SK-N-SH (cell line): ENCODE measurements around the gene XRCC3. TPM values are rescaled to one million over a fixed set of nuclear protein-coding genes. Genes with fewer than 3 reads are reported as not detected.

Experiments used
- CTCF ChIA-PET: fragments of 300-600, 350-600 bp; formaldehyde crosslinking; extraction: SDS; loops from one replicate; lab custom pipeline; 2021; lab: Yijun Ruan, JAX
- POLR2A ChIA-PET: fragments of 350-600 bp; sonication (Branson Sonifier 250); formaldehyde crosslinking; extraction: SDS; loops from one replicate; lab custom pipeline; 2020; ENCODE audit warnings: antibody characterized with exemption, inconsistent platforms; lab: Yijun Ruan, JAX
- DNase-seq: peaks from one replicate; pipeline ENCODE4 v3.0.0; 2012
- H2AFZ ChIP-seq: fragments of 200-600 bp; sonication (generic); 2 replicates; pipeline ENCODE4 v1.8.1; 2016; ENCODE audit warnings: antibody characterized with exemption, mild to moderate bottlenecking, low read depth
- H3F3A ChIP-seq: fragments of 200-600 bp; sonication (generic); replicated peaks from 2 replicates; pipeline ENCODE3; 2016; ENCODE audit warnings: antibody characterized with exemption, mild to moderate bottlenecking; ENCODE audit not compliant: insufficient read depth
- H3K27ac ChIP-seq, 2 experiments: fragments of 200-500 bp in 1 of 2; fragments of 200-600 bp in 1 of 2; sonication (Bioruptor generic) in 1 of 2; sonication (generic), shearing (Covaris generic) in 1 of 2; 2 replicates each; pipeline versions ENCODE4 v1.5.1 to v1.6.1; 2014 to 2016; ENCODE audit warnings: low read depth in 2 of 2, inconsistent platforms in 1 of 2, low read length in 1 of 2, mild to moderate bottlenecking in 1 of 2, mixed read lengths in 1 of 2
- H3K27me3 ChIP-seq: fragments of 200-600 bp; sonication (generic), shearing (Covaris generic); 2 replicates; pipeline ENCODE4 v1.6.1; 2016; ENCODE audit warnings: mixed run types; ENCODE audit not compliant: insufficient read depth
- H3K36me3 ChIP-seq, 2 experiments: fragments of 200-500 bp in 1 of 2; fragments of 200-600 bp in 1 of 2; sonication (Bioruptor generic) in 1 of 2; sonication (generic) in 1 of 2; replicated peaks in 1 of 2; 2 replicates each; pipeline versions ENCODE3 to v1.5.1; 2014 to 2016; ENCODE audit warnings: low read length in 1 of 2, mild to moderate bottlenecking in 1 of 2; ENCODE audit not compliant: insufficient read depth in 2 of 2, control insufficient read depth in 1 of 2
- H3K4me1 ChIP-seq, 2 experiments: fragments of 200-500 bp in 1 of 2; fragments of 200-600 bp in 1 of 2; sonication (Bioruptor generic) in 1 of 2; sonication (generic), shearing (Covaris generic) in 1 of 2; 2 replicates each; pipeline versions ENCODE4 v1.5.1 to v1.6.1; 2014 to 2016; ENCODE audit warnings: low read depth in 1 of 2, low read length in 1 of 2, mixed run types in 1 of 2; ENCODE audit not compliant: insufficient read depth in 2 of 2, control insufficient read depth in 1 of 2
- H3K4me2 ChIP-seq: fragments of 200-600 bp; sonication (generic), shearing (Covaris generic); 2 replicates; pipeline ENCODE4 v1.6.1; 2017; ENCODE audit warnings: mixed run types
- H3K4me3 ChIP-seq, 2 experiments: fragments of 200-500 bp in 1 of 2; fragments of 200-600 bp in 1 of 2; sonication (Bioruptor generic) in 1 of 2; sonication (generic), shearing (Covaris generic) in 1 of 2; 2 replicates each; pipeline versions ENCODE4 v1.5.1 to v1.8.1; 2014 to 2016; ENCODE audit warnings: low read depth in 2 of 2, inconsistent platforms in 1 of 2, low read length in 1 of 2, mild to moderate bottlenecking in 1 of 2, mixed read lengths in 1 of 2, moderate library complexity in 1 of 2
- H3K79me2 ChIP-seq: fragments of 200-600 bp; sonication (generic); 2 replicates; pipeline ENCODE4 v1.8.1; 2017; ENCODE audit warnings: mild to moderate bottlenecking; ENCODE audit not compliant: insufficient read depth
- H3K9ac ChIP-seq: fragments of 200-600 bp; sonication (generic); 2 replicates; pipeline ENCODE4 v1.6.1; 2017; ENCODE audit warnings: mixed run types
- H3K9me2 ChIP-seq: fragments of 200-600 bp; sonication (generic); 2 replicates; pipeline ENCODE4 v1.6.1; 2017; ENCODE audit warnings: mixed run types
- H3K9me3 ChIP-seq: fragments of 200-600 bp; sonication (generic); 2 replicates; pipeline ENCODE4 v1.6.1; 2017; ENCODE audit warnings: mixed run types, mild to moderate bottlenecking, moderate library complexity
- H4K20me1 ChIP-seq: fragments of 200-600 bp; sonication (generic); 2 replicates; pipeline ENCODE4 v1.6.1; 2017; ENCODE audit warnings: mild to moderate bottlenecking, mixed run types; ENCODE audit not compliant: insufficient read depth
- CHD2 ChIP-seq: fragments of 150-350 bp; IDR thresholded peaks from 2 replicates; pipeline ENCODE4 v1.6.1; 2018; ENCODE audit warnings: low read length; ENCODE audit not compliant: partially characterized antibody
- EP300 ChIP-seq, 2 experiments: IDR thresholded peaks; 2 replicates each; pipeline versions ENCODE4 v1.4.0 to v1.6.1; 2012; ENCODE audit warnings: borderline replicate concordance in 1 of 2, low read depth in 1 of 2, low read length in 1 of 2
- EZH2phosphoT487 ChIP-seq: fragments of 200-600 bp; sonication (generic); IDR thresholded peaks from 2 replicates; pipeline ENCODE4 v1.6.1; 2017; ENCODE audit warnings: low read depth, mixed run types, mild to moderate bottlenecking, antibody characterized with exemption, moderate library complexity, borderline replicate concordance
- FOSL2 ChIP-seq: IDR thresholded peaks from 2 replicates; pipeline ENCODE4 v1.4.0; 2012; ENCODE audit warnings: low read depth, mild to moderate bottlenecking, moderate library complexity, borderline replicate concordance
- GATA2 ChIP-seq: sonication (generic); formaldehyde crosslinking; IDR thresholded peaks from 2 replicates; pipeline ENCODE4 v1.5.0; 2020; ENCODE audit warnings: mild to moderate bottlenecking, missing genetic modification reagents
- JUND ChIP-seq: IDR thresholded peaks from 2 replicates; pipeline ENCODE4 v1.4.0; 2012
- MEF2A ChIP-seq: IDR thresholded peaks from 2 replicates; pipeline ENCODE4 v1.4.0; 2012; ENCODE audit warnings: low read depth, borderline replicate concordance
- NFIC ChIP-seq: IDR thresholded peaks from 2 replicates; pipeline ENCODE4 v1.4.0; 2012; ENCODE audit warnings: borderline replicate concordance
- NRF1 ChIP-seq: IDR thresholded peaks from 2 replicates; pipeline ENCODE4 v1.6.1; 2012; ENCODE audit warnings: low read depth, mild to moderate bottlenecking, low read length
- RAD21 ChIP-seq: IDR thresholded peaks from 2 replicates; pipeline ENCODE4 v1.6.1; 2012; ENCODE audit warnings: mild to moderate bottlenecking, low read length
- SIN3A ChIP-seq: IDR thresholded peaks from 2 replicates; pipeline ENCODE4 v1.6.1; 2012; ENCODE audit warnings: low read depth, mild to moderate bottlenecking, low read length, moderate library complexity, borderline replicate concordance
- SMC3 ChIP-seq: IDR thresholded peaks from 2 replicates; pipeline ENCODE4 v1.6.1; 2012; ENCODE audit warnings: low read depth, low read length, improper control_type of control experiment
- TEAD4 ChIP-seq: IDR thresholded peaks from 2 replicates; pipeline ENCODE4 v1.4.0; 2012; ENCODE audit warnings: mild to moderate bottlenecking, borderline replicate concordance; ENCODE audit not compliant: insufficient read depth
- YY1 ChIP-seq: IDR thresholded peaks from 2 replicates; pipeline ENCODE4 v1.4.0; 2012; ENCODE audit warnings: low read depth, mild to moderate bottlenecking
- ZBTB33 ChIP-seq: IDR thresholded peaks from 2 replicates; pipeline ENCODE4 v1.4.0; 2012; ENCODE audit warnings: low read depth, borderline replicate concordance
- WGBS: methylation state at CpG from one replicate; pipeline ENCODE4 v1.1.6; 2017; ENCODE audit warnings: low lambda C conversion rate; 5-methylcytosine and 5-hydroxymethylcytosine counted together
- polyA plus RNA-seq, 3 experiments: library from polyadenylated mRNA; depleted of rRNA; stranded (reverse); fragments of >200 nt; gene quantifications; 2 replicates each; pipeline ENCODE4 v1.2.3, GENCODE V29; 2012
- TF ChIP-seq, protein P1 (sequence below): IDR thresholded peaks from 2 replicates; pipeline ENCODE4 v1.4.0; 2012; ENCODE audit warnings: low read depth, borderline replicate concordance
- TF ChIP-seq, protein P2 (sequence below): fragments of 150-350 bp; IDR thresholded peaks from 2 replicates; pipeline ENCODE4 v1.6.1; 2017; ENCODE audit warnings: antibody characterized with exemption, low read length, low read depth, borderline replicate concordance
- TF ChIP-seq, protein P3 (sequence below): IDR thresholded peaks from 2 replicates; pipeline ENCODE4 v1.4.0; 2012; ENCODE audit warnings: low read depth
- TF ChIP-seq, protein P4 (sequence below): IDR thresholded peaks from 2 replicates; pipeline ENCODE4 v1.6.1; 2012; ENCODE audit warnings: mild to moderate bottlenecking, low read depth, low read length, moderate library complexity

Gene XRCC3
- polyA plus RNA-seq, 1 of the 3 experiments (the other 2 are of a cell fraction): 11.7 TPM

- Histone ChIP-seq H3F3A (peaks cover 13% of the 10 kb centered on the region), H3K9ac (no peak overlapping the region), H3K4me1 (peaks cover 0 to 48% of the 10 kb centered on the region in 2 experiments; a peak in 1 of 4 replicates), H3K36me3 (peaks cover 15 to 72% of the 10 kb centered on the region in 2 experiments), H3K9me3 (no peaks in the 10 kb centered on the region), H3K4me3 (no peak overlapping the region), H3K27me3 (no peaks in the 10 kb centered on the region), H3K4me2 (no peak overlapping the region), H3K79me2 (peaks cover 29% of the 10 kb centered on the region), H4K20me1 (peaks cover 15% of the 10 kb centered on the region)
- WGBS: 97% methylated on average over 10 of the region's 33 CpGs
- DNase-seq: no peak
- CTCF ChIA-PET: interaction anchor here (1.3 kb wide), 1 partner anchor 12 kb away, joined by 4 read pairs; no protein-coding TSS in a partner anchor
- no peak for TF ChIP-seq GATA2 (CRISPR knock-in tag)
- TF ChIP-seq SMC3: no peak
- no peak for TF ChIP-seq MEF2A
- TF ChIP-seq, protein P1, sequence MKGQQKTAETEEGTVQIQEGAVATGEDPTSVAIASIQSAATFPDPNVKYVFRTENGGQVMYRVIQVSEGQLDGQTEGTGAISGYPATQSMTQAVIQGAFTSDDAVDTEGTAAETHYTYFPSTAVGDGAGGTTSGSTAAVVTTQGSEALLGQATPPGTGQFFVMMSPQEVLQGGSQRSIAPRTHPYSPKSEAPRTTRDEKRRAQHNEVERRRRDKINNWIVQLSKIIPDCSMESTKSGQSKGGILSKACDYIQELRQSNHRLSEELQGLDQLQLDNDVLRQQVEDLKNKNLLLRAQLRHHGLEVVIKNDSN: no peak
- TF ChIP-seq EP300 (IDR thresholded peaks at IDR 0.05; ENCODE audit: borderline replicate concordance in 1 of 2, low read depth in 1 of 2, low read length in 1 of 2): no peak
- no peak for TF ChIP-seq SIN3A
- no peak for TF ChIP-seq JUND
- TF ChIP-seq NFIC: no peak
- TF ChIP-seq, protein P2, sequence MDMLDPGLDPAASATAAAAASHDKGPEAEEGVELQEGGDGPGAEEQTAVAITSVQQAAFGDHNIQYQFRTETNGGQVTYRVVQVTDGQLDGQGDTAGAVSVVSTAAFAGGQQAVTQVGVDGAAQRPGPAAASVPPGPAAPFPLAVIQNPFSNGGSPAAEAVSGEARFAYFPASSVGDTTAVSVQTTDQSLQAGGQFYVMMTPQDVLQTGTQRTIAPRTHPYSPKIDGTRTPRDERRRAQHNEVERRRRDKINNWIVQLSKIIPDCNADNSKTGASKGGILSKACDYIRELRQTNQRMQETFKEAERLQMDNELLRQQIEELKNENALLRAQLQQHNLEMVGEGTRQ: no peak
- TF ChIP-seq CHD2: no peak
- TF ChIP-seq YY1: no peak
- no peak for TF ChIP-seq EZH2phosphoT487
- TF ChIP-seq ZBTB33: no peak
- no peak for TF ChIP-seq RAD21
- TF ChIP-seq FOSL2: no peak
- TF ChIP-seq, protein P3, sequence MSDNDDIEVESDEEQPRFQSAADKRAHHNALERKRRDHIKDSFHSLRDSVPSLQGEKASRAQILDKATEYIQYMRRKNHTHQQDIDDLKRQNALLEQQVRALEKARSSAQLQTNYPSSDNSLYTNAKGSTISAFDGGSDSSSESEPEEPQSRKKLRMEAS: no peak
- no peak for TF ChIP-seq TEAD4
- TF ChIP-seq NRF1: no peak
- TF ChIP-seq, protein P4, sequence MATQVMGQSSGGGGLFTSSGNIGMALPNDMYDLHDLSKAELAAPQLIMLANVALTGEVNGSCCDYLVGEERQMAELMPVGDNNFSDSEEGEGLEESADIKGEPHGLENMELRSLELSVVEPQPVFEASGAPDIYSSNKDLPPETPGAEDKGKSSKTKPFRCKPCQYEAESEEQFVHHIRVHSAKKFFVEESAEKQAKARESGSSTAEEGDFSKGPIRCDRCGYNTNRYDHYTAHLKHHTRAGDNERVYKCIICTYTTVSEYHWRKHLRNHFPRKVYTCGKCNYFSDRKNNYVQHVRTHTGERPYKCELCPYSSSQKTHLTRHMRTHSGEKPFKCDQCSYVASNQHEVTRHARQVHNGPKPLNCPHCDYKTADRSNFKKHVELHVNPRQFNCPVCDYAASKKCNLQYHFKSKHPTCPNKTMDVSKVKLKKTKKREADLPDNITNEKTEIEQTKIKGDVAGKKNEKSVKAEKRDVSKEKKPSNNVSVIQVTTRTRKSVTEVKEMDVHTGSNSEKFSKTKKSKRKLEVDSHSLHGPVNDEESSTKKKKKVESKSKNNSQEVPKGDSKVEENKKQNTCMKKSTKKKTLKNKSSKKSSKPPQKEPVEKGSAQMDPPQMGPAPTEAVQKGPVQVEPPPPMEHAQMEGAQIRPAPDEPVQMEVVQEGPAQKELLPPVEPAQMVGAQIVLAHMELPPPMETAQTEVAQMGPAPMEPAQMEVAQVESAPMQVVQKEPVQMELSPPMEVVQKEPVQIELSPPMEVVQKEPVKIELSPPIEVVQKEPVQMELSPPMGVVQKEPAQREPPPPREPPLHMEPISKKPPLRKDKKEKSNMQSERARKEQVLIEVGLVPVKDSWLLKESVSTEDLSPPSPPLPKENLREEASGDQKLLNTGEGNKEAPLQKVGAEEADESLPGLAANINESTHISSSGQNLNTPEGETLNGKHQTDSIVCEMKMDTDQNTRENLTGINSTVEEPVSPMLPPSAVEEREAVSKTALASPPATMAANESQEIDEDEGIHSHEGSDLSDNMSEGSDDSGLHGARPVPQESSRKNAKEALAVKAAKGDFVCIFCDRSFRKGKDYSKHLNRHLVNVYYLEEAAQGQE: no peak
- TF ChIP-seq, all 33 proteins: peak for 0
- no peaks in the 10 kb centered on the region for H3K9me2 ChIP-seq
- no peak overlapping the region; a peak in 1 of 4 replicates for H3K27ac ChIP-seq
- POLR2A ChIA-PET: no interaction called here
- H2AFZ ChIP-seq: no peak overlapping the region
These were observed 16.6 kb downstream of the XRCC3 start for GRCh38 chr14:103698380-103699260.
